AG04449 (cell line): Measurements from ENCODE around the gene HMGCS2.

Experiments used
- CTCF ChIA-PET: fragments of 350-600 bp; formaldehyde crosslinking; extraction: SDS; loops from one replicate; lab custom pipeline; 2021; ENCODE audit warnings: antibody characterized with exemption; lab: Yijun Ruan, JAX
- POLR2A ChIA-PET: fragments of 400-600, 350-600 bp; formaldehyde crosslinking; extraction: SDS; loops from one replicate; lab custom pipeline; 2020; ENCODE audit warnings: antibody characterized with exemption, inconsistent platforms; lab: Yijun Ruan, JAX
- DNase-seq: peaks from one replicate; pipeline ENCODE4 v3.0.0-alpha.2; 2010; ENCODE audit warnings: low read depth, low spot score
- H3K4me3 ChIP-seq: 2 replicates; pipeline ENCODE4 v1.5.1; 2011; ENCODE audit warnings: low read depth, mild to moderate bottlenecking, control low read depth, low read length
- TF ChIP-seq, protein P1 (sequence below): IDR thresholded peaks from one replicate; pipeline ENCODE4 v1.5.1; 2011; ENCODE audit warnings: mild to moderate bottlenecking, moderate library complexity, low read length, control low read depth, inconsistent platforms; ENCODE audit not compliant: insufficient read depth; ENCODE audit errors: missing control alignments

HMGCS2 gene

DNA sequence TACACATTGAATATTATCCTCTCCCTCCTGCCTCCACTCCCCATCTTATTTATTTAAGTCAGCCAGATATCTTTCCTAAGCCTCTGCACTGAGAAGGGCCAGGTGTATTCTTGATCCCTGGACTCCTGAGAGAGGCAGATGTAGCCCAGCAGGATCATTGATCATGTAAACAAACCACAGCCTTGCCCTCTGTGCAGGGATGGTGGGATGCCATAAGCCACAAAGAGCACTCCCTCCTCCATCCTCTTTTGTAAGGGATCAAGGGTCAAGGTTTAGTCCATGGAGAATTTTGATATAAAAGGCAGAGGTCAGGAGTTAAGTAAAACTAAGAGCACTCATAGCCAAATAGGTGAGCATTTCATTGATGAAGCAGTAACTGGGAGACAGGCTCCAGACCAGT, 39.7 kb downstream of the HMGCS2 start:
- POLR2A ChIA-PET = no interaction called here
- TF ChIP-seq, protein P1, sequence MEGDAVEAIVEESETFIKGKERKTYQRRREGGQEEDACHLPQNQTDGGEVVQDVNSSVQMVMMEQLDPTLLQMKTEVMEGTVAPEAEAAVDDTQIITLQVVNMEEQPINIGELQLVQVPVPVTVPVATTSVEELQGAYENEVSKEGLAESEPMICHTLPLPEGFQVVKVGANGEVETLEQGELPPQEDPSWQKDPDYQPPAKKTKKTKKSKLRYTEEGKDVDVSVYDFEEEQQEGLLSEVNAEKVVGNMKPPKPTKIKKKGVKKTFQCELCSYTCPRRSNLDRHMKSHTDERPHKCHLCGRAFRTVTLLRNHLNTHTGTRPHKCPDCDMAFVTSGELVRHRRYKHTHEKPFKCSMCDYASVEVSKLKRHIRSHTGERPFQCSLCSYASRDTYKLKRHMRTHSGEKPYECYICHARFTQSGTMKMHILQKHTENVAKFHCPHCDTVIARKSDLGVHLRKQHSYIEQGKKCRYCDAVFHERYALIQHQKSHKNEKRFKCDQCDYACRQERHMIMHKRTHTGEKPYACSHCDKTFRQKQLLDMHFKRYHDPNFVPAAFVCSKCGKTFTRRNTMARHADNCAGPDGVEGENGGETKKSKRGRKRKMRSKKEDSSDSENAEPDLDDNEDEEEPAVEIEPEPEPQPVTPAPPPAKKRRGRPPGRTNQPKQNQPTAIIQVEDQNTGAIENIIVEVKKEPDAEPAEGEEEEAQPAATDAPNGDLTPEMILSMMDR = no peak
- no peak for DNase-seq
- CTCF ChIA-PET = interaction anchor here (1.4 to 8.3 kb wide), 3 partner anchors 14 to 117 kb away, joined by 4 to 51 read pairs (median 6); no protein-coding TSS in a partner anchor
- H3K4me3 ChIP-seq = no peak overlapping the region

DNA sequence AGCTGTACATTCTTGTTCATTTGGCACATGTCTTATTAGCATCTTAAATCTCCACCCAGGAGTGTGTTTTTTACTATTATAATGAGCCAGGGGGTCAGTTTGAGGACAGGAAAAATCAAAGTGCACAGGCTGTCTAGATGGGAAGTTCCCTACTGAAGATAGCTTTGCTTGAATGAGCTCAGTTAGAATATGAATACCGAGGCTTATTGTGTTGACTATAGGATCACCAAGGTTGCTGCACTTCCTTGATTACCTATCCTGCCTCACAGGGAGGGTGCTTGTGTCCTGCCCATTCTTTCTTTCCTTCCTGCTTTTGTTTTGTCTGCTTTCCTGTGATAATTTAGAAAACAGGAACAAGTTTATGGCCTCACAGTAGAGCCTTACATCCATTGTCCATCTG, 40.7 kb downstream of the HMGCS2 start:
- ChIA-PET CTCF (interaction anchor here (0.7 to 8.3 kb wide), 5 partner anchors 10 to 116 kb away, joined by 3 to 51 read pairs (median 4); no protein-coding TSS in a partner anchor), POLR2A (no interaction called here)
- TF ChIP-seq, protein P1 = no peak
- H3K4me3 ChIP-seq = no peak overlapping the region
- DNase-seq = no peak

DNA sequence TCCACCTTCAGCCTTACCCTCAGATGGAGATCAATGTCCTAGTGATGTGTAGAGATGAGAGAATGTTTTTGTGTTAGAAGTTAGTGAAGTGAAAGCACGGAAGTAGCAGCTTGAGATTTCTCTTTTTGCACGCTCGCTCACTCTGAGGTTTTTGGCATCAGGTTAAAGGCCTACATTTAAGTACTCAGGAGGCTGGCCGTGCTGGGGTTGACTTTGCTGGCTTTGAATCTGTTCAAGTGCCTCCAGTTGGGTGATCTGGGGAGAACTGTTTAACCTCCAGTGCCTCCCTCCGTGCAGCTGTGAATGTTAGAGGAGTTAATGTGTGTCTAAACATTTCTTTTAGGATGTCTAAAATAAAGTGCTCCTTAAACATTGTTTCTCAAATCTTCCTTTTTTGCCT, 43.1 kb downstream of the HMGCS2 start:
- POLR2A ChIA-PET = no interaction called here
- H3K4me3 ChIP-seq = no peak overlapping the region
- CTCF ChIA-PET = interaction anchor here (8.3 kb wide), 1 partner anchor 19 kb away, joined by 51 read pairs; no protein-coding TSS in a partner anchor
- DNase-seq = no peak
- TF ChIP-seq, protein P1 = no peak

DNA sequence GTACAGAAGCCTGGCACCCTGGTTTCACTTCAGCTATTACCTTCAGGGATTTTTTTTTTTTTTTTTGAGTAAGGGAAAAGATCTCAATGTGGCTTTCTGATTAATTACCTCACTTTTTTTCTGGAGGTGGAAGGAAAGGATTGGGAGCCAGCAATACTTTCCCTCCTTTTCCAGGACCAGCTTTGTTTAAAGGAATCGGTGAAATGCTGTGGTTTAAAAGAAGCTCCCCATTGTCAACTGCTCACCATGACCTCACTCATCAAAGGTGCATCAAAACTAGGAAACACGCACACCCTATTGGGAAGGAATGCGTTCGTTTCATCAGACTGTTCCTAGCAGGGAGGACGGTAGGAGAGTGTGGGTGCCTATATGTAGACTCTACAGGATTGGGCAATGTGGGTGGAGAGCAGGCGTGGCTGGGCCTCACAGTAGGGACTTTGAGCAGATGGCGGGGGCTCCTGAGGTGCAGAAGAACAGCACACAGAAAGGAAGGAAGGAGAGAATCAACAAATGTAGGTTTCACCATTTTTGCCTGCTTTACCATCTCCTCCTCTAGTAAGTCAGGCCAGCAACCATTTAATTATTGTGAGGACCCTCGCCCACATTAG, 44.0 kb downstream of the HMGCS2 start:
- POLR2A ChIA-PET = interaction anchor here (0.7 to 1.7 kb wide), 2 partner anchors 12 to 77 kb away, joined by 3 to 4 read pairs; partner anchors contain the start of gene ZNF697
- DNase-seq = no peak
- TF ChIP-seq, protein P1 = no peak
- no peak overlapping the region for H3K4me3 ChIP-seq
- CTCF ChIA-PET = interaction anchor here (8.3 kb wide), 1 partner anchor 20 kb away, joined by 51 read pairs; no protein-coding TSS in a partner anchor

DNA sequence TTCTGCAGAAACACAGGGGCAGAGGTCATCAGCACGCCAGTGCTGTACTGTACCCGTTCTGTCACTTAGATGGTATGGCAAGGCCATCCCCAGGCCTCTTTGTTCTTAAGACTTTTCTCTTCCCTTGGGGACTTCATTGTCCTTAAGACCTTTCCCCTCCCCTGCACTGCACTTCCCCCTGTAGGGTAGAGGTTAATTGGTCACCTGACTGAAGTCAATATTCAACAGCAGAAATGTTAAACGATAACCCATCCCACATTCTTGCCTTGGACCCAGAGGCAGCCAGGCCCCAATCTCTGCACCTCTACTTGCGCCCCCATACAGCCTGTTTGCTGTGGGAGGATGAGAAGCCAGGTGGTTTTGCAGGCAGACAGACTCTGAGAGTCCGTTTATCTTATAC, 46.8 kb downstream of the HMGCS2 start:
- POLR2A ChIA-PET = no interaction called here
- no peak overlapping the region for H3K4me3 ChIP-seq
- DNase-seq = no peak
- TF ChIP-seq, protein P1 = no peak
- CTCF ChIA-PET = interaction anchor here (0.9 kb wide), 1 partner anchor 10 kb away, joined by 3 read pairs; no protein-coding TSS in a partner anchor

DNA sequence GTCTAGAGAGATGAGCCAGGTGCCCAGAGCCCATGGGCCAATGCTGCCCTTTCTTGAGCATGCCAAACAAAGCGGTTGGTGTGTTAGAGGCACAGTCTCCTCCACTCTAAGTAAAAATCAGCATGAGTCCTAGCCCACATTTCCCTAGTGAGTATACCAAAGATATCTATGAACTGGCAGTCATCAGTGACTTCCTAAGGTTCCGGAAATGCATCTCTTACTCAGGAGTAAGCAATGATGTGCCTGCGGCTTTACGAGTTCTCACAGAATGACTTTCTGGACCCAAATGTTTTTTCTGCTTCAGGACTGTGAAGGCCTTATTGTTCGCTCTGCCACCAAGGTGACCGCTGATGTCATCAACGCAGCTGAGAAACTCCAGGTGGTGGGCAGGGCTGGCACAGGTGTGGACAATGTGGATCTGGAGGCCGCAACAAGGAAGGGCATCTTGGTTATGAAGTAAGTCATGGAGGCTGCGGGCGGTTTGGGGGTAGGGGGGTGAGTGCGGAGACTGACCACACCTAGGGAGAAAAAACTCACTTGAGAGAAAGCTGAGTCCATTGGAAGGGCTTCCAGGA, 47.8 kb downstream of the HMGCS2 start:
- no peak overlapping the region for H3K4me3 ChIP-seq
- no peak for DNase-seq
- POLR2A ChIA-PET = no interaction called here
- CTCF ChIA-PET = interaction anchor here (0.9 to 1.3 kb wide), 2 partner anchors 11 to 46 kb away, joined by 3 read pairs; no protein-coding TSS in a partner anchor
- TF ChIP-seq, protein P1 = no peak
